H9 (cell line): ENCODE measurements around the gene UHRF1. TPM values are rescaled to one million over a fixed set of nuclear protein-coding genes. Genes with fewer than 3 reads are reported as not detected.

ENCODE experiments used
- DNase-seq: peaks from one replicate; pipeline ENCODE4 v3.0.0-alpha.2; 2017
- H2AFZ ChIP-seq: one replicate; pipeline ENCODE4 v1.6.1; 2013; ENCODE audit warnings: mild to moderate bottlenecking, low read length, control low read depth, moderate library complexity
- H2AK5ac ChIP-seq: 2 replicates; pipeline ENCODE4 v1.6.1; 2013; ENCODE audit warnings: low read length, control low read depth, mixed read lengths; ENCODE audit not compliant: insufficient read length
- H2BK120ac ChIP-seq: one replicate; pipeline ENCODE4 v1.6.1; 2013; ENCODE audit warnings: low read depth, mild to moderate bottlenecking, low read length, control low read depth, inconsistent platforms; ENCODE audit not compliant: poor library complexity, severe bottlenecking
- H2BK12ac ChIP-seq: 2 replicates; pipeline ENCODE4 v1.6.1; 2013; ENCODE audit warnings: low read length, control low read depth, mixed read lengths, low read depth; ENCODE audit not compliant: insufficient read length
- H2BK15ac ChIP-seq: 2 replicates; pipeline ENCODE4 v1.6.1; 2013; ENCODE audit warnings: low read depth, low read length, control low read depth
- H2BK20ac ChIP-seq: one replicate; pipeline ENCODE4 v1.6.1; 2013; ENCODE audit warnings: low read depth, mild to moderate bottlenecking, low read length, control low read depth, inconsistent platforms; ENCODE audit not compliant: poor library complexity, severe bottlenecking
- H2BK5ac ChIP-seq: 2 replicates; pipeline ENCODE4 v1.6.1; 2013; ENCODE audit warnings: low read length, control low read depth, mixed read lengths; ENCODE audit not compliant: insufficient read length
- H3K14ac ChIP-seq: 2 replicates; pipeline ENCODE4 v1.6.1; 2013; ENCODE audit warnings: low read length, control low read depth; ENCODE audit not compliant: insufficient read depth
- H3K18ac ChIP-seq: 2 replicates; pipeline ENCODE4 v1.6.1; 2013; ENCODE audit warnings: low read depth, mild to moderate bottlenecking, mixed read lengths, low read length, control low read depth; ENCODE audit not compliant: insufficient read length
- H3K23ac ChIP-seq: 2 replicates; pipeline ENCODE4 v1.6.1; 2013; ENCODE audit warnings: low read length, control low read depth, mixed read lengths, low read depth; ENCODE audit not compliant: insufficient read length
- H3K23me2 ChIP-seq: 2 replicates; pipeline ENCODE4 v1.6.1; 2013; ENCODE audit warnings: low read depth, mild to moderate bottlenecking, mixed read lengths, low read length, control low read depth; ENCODE audit not compliant: insufficient read length, poor library complexity, severe bottlenecking
- H3K27ac ChIP-seq: 2 replicates; pipeline ENCODE4 v1.5.1; 2013; ENCODE audit warnings: low read length, control low read depth, mixed read lengths, low read depth; ENCODE audit not compliant: insufficient read length
- H3K27me3 ChIP-seq: 2 replicates; pipeline ENCODE4 v1.6.1; 2013; ENCODE audit warnings: low read length, control low read depth, inconsistent platforms; ENCODE audit not compliant: insufficient read depth
- H3K4ac ChIP-seq: 2 replicates; pipeline ENCODE4 v1.6.1; 2013; ENCODE audit warnings: low read depth, mild to moderate bottlenecking, control low read depth, inconsistent platforms, low read length, moderate library complexity
- H3K4me1 ChIP-seq: 2 replicates; pipeline ENCODE4 v1.6.1; 2013; ENCODE audit warnings: low read length, control low read depth, inconsistent platforms; ENCODE audit not compliant: insufficient read depth
- H3K4me2 ChIP-seq: 2 replicates; pipeline ENCODE4 v1.6.1; 2013; ENCODE audit warnings: low read length, control low read depth, mixed read lengths; ENCODE audit not compliant: insufficient read length, insufficient read depth
- H3K56ac ChIP-seq: 2 replicates; pipeline ENCODE4 v1.6.1; 2013; ENCODE audit warnings: low read depth, mild to moderate bottlenecking, mixed read lengths, low read length, control low read depth; ENCODE audit not compliant: insufficient read length
- H3K79me1 ChIP-seq: 2 replicates; pipeline ENCODE4 v1.6.1; 2013; ENCODE audit warnings: low read depth, mild to moderate bottlenecking, moderate library complexity, low read length, control low read depth, inconsistent platforms; ENCODE audit not compliant: insufficient read depth, poor library complexity, severe bottlenecking
- H3K79me2 ChIP-seq: 2 replicates; pipeline ENCODE4 v1.6.1; 2013; ENCODE audit warnings: low read length, control low read depth, inconsistent platforms; ENCODE audit not compliant: insufficient read depth
- H3K9ac ChIP-seq: 2 replicates; pipeline ENCODE4 v1.6.1; 2013; ENCODE audit warnings: low read length, control low read depth, mixed read lengths; ENCODE audit not compliant: insufficient read length; ENCODE audit errors: extremely low read depth
- H3K9me3 ChIP-seq: one replicate; pipeline ENCODE4 v1.6.1; 2013; ENCODE audit warnings: low read depth, low read length, inconsistent platforms; ENCODE audit not compliant: control insufficient read depth
- H3T11ph ChIP-seq: one replicate; pipeline ENCODE4 v1.6.1; 2013; ENCODE audit warnings: mild to moderate bottlenecking, low read length, control low read depth, inconsistent platforms
- H4K20me1 ChIP-seq: one replicate; pipeline ENCODE4 v1.6.1; 2013; ENCODE audit not compliant: control insufficient read depth, insufficient read length, insufficient read depth
- H4K5ac ChIP-seq: 2 replicates; pipeline ENCODE4 v1.6.1; 2013; ENCODE audit warnings: low read depth, mild to moderate bottlenecking, mixed read lengths, low read length, control low read depth; ENCODE audit not compliant: insufficient read length
- H4K8ac ChIP-seq: replicated peaks from 2 replicates; pipeline ENCODE4 v1.6.1; 2013; ENCODE audit warnings: low read length, control low read depth, mixed read lengths, low read depth; ENCODE audit not compliant: insufficient read length
- H4K91ac ChIP-seq: 2 replicates; pipeline ENCODE4 v1.6.1; 2013; ENCODE audit warnings: low read depth, mild to moderate bottlenecking, moderate library complexity, mixed read lengths, low read length, control low read depth; ENCODE audit not compliant: insufficient read length
- H3K27ac Mint-ChIP-seq, 3 experiments: 2 replicates in 2 of 3; 3 replicates in 1 of 3; pipeline ENCODE4 v1.8.0; 2020 to 2021; ENCODE audit warnings: mixed read lengths in 3 of 3, mild to moderate bottlenecking in 1 of 3, moderate library complexity in 1 of 3
- H3K27me3 Mint-ChIP-seq: 2 replicates; pipeline ENCODE4 v1.8.0; 2021; ENCODE audit warnings: low read depth, mild to moderate bottlenecking, moderate library complexity, mixed read lengths
- H3K36me3 Mint-ChIP-seq, 3 experiments: 2 replicates in 2 of 3; 3 replicates in 1 of 3; pipeline ENCODE4 v1.8.0; 2020 to 2021; ENCODE audit warnings: low read depth in 3 of 3, mixed read lengths in 3 of 3; ENCODE audit not compliant: insufficient read depth in 1 of 3
- H3K4me1 Mint-ChIP-seq, 2 experiments: 2 replicates each; pipeline ENCODE4 v1.8.0; 2020; ENCODE audit warnings: mixed read lengths in 2 of 2
- H3K4me3 Mint-ChIP-seq, 2 experiments: 2 replicates in 1 of 2; 3 replicates in 1 of 2; pipeline ENCODE4 v1.8.0; 2020 to 2021; ENCODE audit warnings: mild to moderate bottlenecking in 2 of 2, mixed read lengths in 2 of 2, moderate library complexity in 1 of 2
- H3K9me3 Mint-ChIP-seq, 2 experiments: 2 replicates in 1 of 2; 3 replicates in 1 of 2; pipeline ENCODE4 v1.8.0; 2020; ENCODE audit warnings: mild to moderate bottlenecking in 2 of 2, mixed read lengths in 2 of 2, moderate library complexity in 1 of 2
- CTCF ChIP-seq: fragments of 200-600 bp; sonication (generic); conservative IDR thresholded peaks from 3 replicates; pipeline ENCODE4 v1.8.0; 2021; ENCODE audit warnings: antibody characterized with exemption, mild to moderate bottlenecking
- WGBS: extraction: QIAGEN DNeasy Blood & Tissue Kit; methylation state at CpG from one replicate; pipeline ENCODE4 v1.1.7; 2013; ENCODE audit warnings: missing lambda C conversion rate, low lambda C conversion rate, mixed read lengths; ENCODE audit not compliant: insufficient read length; ENCODE audit errors: extremely low coverage; 5-methylcytosine and 5-hydroxymethylcytosine counted together
- total RNA-seq: library from RNA; stranded (reverse); gene quantifications from 2 replicates; pipeline ENCODE4 v1.2.1, GENCODE V29; 2021

UHRF1 gene
- total RNA-seq, 1 experiment from 2014 or later, result 106 TPM

- Histone ChIP-seq H3K9me3 (no peaks in the 10 kb centered on the region), H3K4me1 (no peaks in the 10 kb centered on the region), H4K91ac (no peak overlapping the region), H4K8ac (no peak overlapping the region), H4K20me1 (peaks cover 2% of the 10 kb centered on the region), H3K4me2 (peak overlapping the region; percentile 33), H4K5ac (no peak overlapping the region), H2BK120ac (no peak overlapping the region), H3T11ph (no peak overlapping the region), H3K18ac (no peak overlapping the region), H3K27ac (no peak overlapping the region), H3K27me3 (no peaks in the 10 kb centered on the region), H2BK12ac (no peak overlapping the region), H3K4ac (no peak overlapping the region), H2BK5ac (no peak overlapping the region), H3K9ac (no peak overlapping the region), H3K56ac (no peak overlapping the region), H2AK5ac (no peak overlapping the region), H3K23ac (no peak overlapping the region), H2BK15ac (no peak overlapping the region), H2BK20ac (no peak overlapping the region), H3K79me1 (no peaks in the 10 kb centered on the region), H3K23me2 (peaks cover 12% of the 10 kb centered on the region), H2AFZ (no peak overlapping the region), H3K79me2 (peaks cover 7% of the 10 kb centered on the region; the same call in 1 of the 2 replicates), H3K14ac (no peak overlapping the region)
- peaks cover 6 to 28% (median 11%) of the 10 kb centered on the region in 3 experiments for H3K36me3 Mint-ChIP-seq
- H3K4me3 Mint-ChIP-seq, result peak overlapping the region; percentile 65 to 79
- peaks cover 0 to 4% of the 10 kb centered on the region in 2 experiments; a peak in 2 of 5 replicates for H3K9me3 Mint-ChIP-seq
- H3K4me1 Mint-ChIP-seq, result peaks cover 35 to 42% of the 10 kb centered on the region in 2 experiments
- peak overlapping the region in 2 of 3 experiments; percentile 32 to 45; a peak in 3 of 7 replicates for H3K27ac Mint-ChIP-seq
- no CpG with 5 or more reads among the region's 16 CpGs for WGBS
- DNase-seq, result no peak
- H3K27me3 Mint-ChIP-seq, result peaks cover 5% of the 10 kb centered on the region
- TF ChIP-seq CTCF, result no peak
These were observed 58.6 kb downstream of the UHRF1 start for GRCh38 chr19:4967738-4968461.
